MG63 (cell line): ENCODE results near the gene VPS13D. TPM values are rescaled to one million over a fixed set of nuclear protein-coding genes. Genes with fewer than 3 reads are reported as not detected.
"Not testable (repeated sequence)": the region's sequence is repeated elsewhere in the genome, so short reads cannot be mapped to it uniquely, and the experiment has no call there.

Experiments used
- DNase-seq: peaks from one replicate; pipeline ENCODE4 v3.0.0-alpha.2; 2020
- H3K27me3 ChIP-seq: fragments of 250-450 bp; sonication (Bioruptor Pico); 2 replicates; pipeline ENCODE4 v1.5.1; 2020; ENCODE audit warnings: mild to moderate bottlenecking, moderate library complexity
- H3K36me3 ChIP-seq: fragments of 250-450 bp; sonication (Bioruptor Pico); 2 replicates; pipeline ENCODE4 v1.5.1; 2020; ENCODE audit warnings: mild to moderate bottlenecking, moderate library complexity
- H3K4me3 ChIP-seq: fragments of 250-450 bp; sonication (Bioruptor Pico); 2 replicates; pipeline ENCODE4 v1.5.1; 2020; ENCODE audit warnings: mild to moderate bottlenecking, moderate library complexity
- H3K9me3 ChIP-seq: fragments of 250-450 bp; sonication (Bioruptor Pico); 2 replicates; pipeline ENCODE4 v1.5.1; 2020; ENCODE audit warnings: mild to moderate bottlenecking, moderate library complexity
- total RNA-seq: library from RNA; depleted of rRNA; stranded (reverse); fragments of >200 nt; shearing (Covaris generic); gene quantifications from 2 replicates; pipeline ENCODE4 v1.2.3, GENCODE V29; 2014; ENCODE audit warnings: low replicate concordance

Gene VPS13D
- total RNA-seq, 1 experiment from 2014 or later, result 12.1 TPM

- peaks cover 21% of the 10 kb centered on the region for H3K36me3 ChIP-seq
- DNase-seq, result no peak
- H3K4me3 ChIP-seq, result no peak overlapping the region
- H3K9me3 ChIP-seq, result no peaks in the 10 kb centered on the region
- no peaks in the 10 kb centered on the region for H3K27me3 ChIP-seq
Measured at GRCh38 chr1:12462586-12462985, 232.8 kb downstream of the VPS13D start.

- H3K36me3 ChIP-seq, result peaks cover 23% of the 10 kb centered on the region
- no peaks in the 10 kb centered on the region for H3K27me3 ChIP-seq
- no peak overlapping the region for H3K4me3 ChIP-seq
- no peaks in the 10 kb centered on the region for H3K9me3 ChIP-seq
- peak; percentile 82 for DNase-seq
Measured at GRCh38 chr1:12464045-12464461, 234.2 kb downstream of the VPS13D start.

- DNase-seq, result peak; percentile 88
- Histone ChIP-seq H3K27me3 (no peaks in the 10 kb centered on the region), H3K9me3 (no peaks in the 10 kb centered on the region), H3K4me3 (no peak overlapping the region), H3K36me3 (peaks cover 27% of the 10 kb centered on the region)
Measured at GRCh38 chr1:12464598-12465056, 234.8 kb downstream of the VPS13D start.

GRCh38 chr1:12465126-12465525 is 235.3 kb downstream of the VPS13D start:
- H3K9me3 ChIP-seq, result no peaks in the 10 kb centered on the region
- DNase-seq, result no peak
- no peak overlapping the region for H3K4me3 ChIP-seq
- H3K36me3 ChIP-seq, result peaks cover 27% of the 10 kb centered on the region
- no peaks in the 10 kb centered on the region for H3K27me3 ChIP-seq

- peaks cover 27% of the 10 kb centered on the region for H3K36me3 ChIP-seq
- no peak for DNase-seq
- no peaks in the 10 kb centered on the region for H3K27me3 ChIP-seq
- no peaks in the 10 kb centered on the region for H3K9me3 ChIP-seq
- no peak overlapping the region for H3K4me3 ChIP-seq
Measured at GRCh38 chr1:12466816-12467215, 237.0 kb downstream of the VPS13D start.

GRCh38 chr1:12467570-12468286 is 237.9 kb downstream of the VPS13D start:
- no peaks in the 10 kb centered on the region for H3K27me3 ChIP-seq
- peaks cover 28% of the 10 kb centered on the region for H3K36me3 ChIP-seq
- DNase-seq, result no peak
- no peak overlapping the region for H3K4me3 ChIP-seq
- no peaks in the 10 kb centered on the region for H3K9me3 ChIP-seq

GRCh38 chr1:12468323-12468722 is 238.5 kb downstream of the VPS13D start:
- Histone ChIP-seq H3K36me3 (peaks cover 34% of the 10 kb centered on the region), H3K4me3 (no peak overlapping the region), H3K9me3 (no peaks in the 10 kb centered on the region; the same call in 1 of the 2 replicates), H3K27me3 (no peaks in the 10 kb centered on the region)
- no peak for DNase-seq

GRCh38 chr1:12469493-12469892 is 239.7 kb downstream of the VPS13D start:
- Histone ChIP-seq H3K27me3 (no peaks in the 10 kb centered on the region), H3K36me3 (peaks cover 44% of the 10 kb centered on the region), H3K9me3 (peaks cover 5% of the 10 kb centered on the region; the same call in 1 of the 2 replicates), H3K4me3 (no peak overlapping the region)
- DNase-seq, result no peak

GRCh38 chr1:12469990-12470389 is 240.2 kb downstream of the VPS13D start:
- H3K27me3 ChIP-seq, result no peaks in the 10 kb centered on the region
- peaks cover 7% of the 10 kb centered on the region for H3K9me3 ChIP-seq
- H3K36me3 ChIP-seq, result peaks cover 46% of the 10 kb centered on the region
- H3K4me3 ChIP-seq, result no peak overlapping the region
- DNase-seq, result no peak

GRCh38 chr1:12470916-12471315 is 241.1 kb downstream of the VPS13D start:
- not testable (repeated sequence) for H3K9me3 ChIP-seq, H3K27me3 ChIP-seq, DNase-seq, H3K4me3 ChIP-seq
- peaks cover 43% of the 10 kb centered on the region for H3K36me3 ChIP-seq

GRCh38 chr1:12472156-12472797 is 242.4 kb downstream of the VPS13D start:
- H3K4me3 ChIP-seq, result no peak overlapping the region
- H3K36me3 ChIP-seq, result peaks cover 37% of the 10 kb centered on the region
- no peaks in the 10 kb centered on the region for H3K27me3 ChIP-seq
- DNase-seq, result no peak
- peaks cover 7% of the 10 kb centered on the region for H3K9me3 ChIP-seq

GRCh38 chr1:12472798-12473551 is 243.1 kb downstream of the VPS13D start:
- Histone ChIP-seq H3K36me3 (peaks cover 43% of the 10 kb centered on the region), H3K27me3 (no peaks in the 10 kb centered on the region), H3K4me3 (no peak overlapping the region), H3K9me3 (peaks cover 7% of the 10 kb centered on the region)
- DNase-seq, result no peak

GRCh38 chr1:12473596-12474362 is 243.9 kb downstream of the VPS13D start:
- peaks cover 7% of the 10 kb centered on the region for H3K9me3 ChIP-seq
- DNase-seq, result no peak
- no peak overlapping the region for H3K4me3 ChIP-seq

GRCh38 chr1:12475101-12475500 is 245.3 kb downstream of the VPS13D start:
- H3K4me3 ChIP-seq, result no peak overlapping the region
- no peak for DNase-seq

More at GRCh38 chr1:12473596-12474362, 243.9 kb downstream of the VPS13D start:
- Histone ChIP-seq H3K36me3 (peaks cover 41% of the 10 kb centered on the region), H3K27me3 (no peaks in the 10 kb centered on the region)

GRCh38 chr1:12475530-12475934 is 245.7 kb downstream of the VPS13D start:
- no peaks in the 10 kb centered on the region for H3K27me3 ChIP-seq
- H3K36me3 ChIP-seq, result peaks cover 51% of the 10 kb centered on the region
- H3K9me3 ChIP-seq, result peaks cover 7% of the 10 kb centered on the region
- DNase-seq, result peak; percentile 43
- H3K4me3 ChIP-seq, result no peak overlapping the region

More at GRCh38 chr1:12475101-12475500, 245.3 kb downstream of the VPS13D start:
- no peaks in the 10 kb centered on the region for H3K27me3 ChIP-seq
- peaks cover 50% of the 10 kb centered on the region for H3K36me3 ChIP-seq
- H3K9me3 ChIP-seq, result peaks cover 7% of the 10 kb centered on the region

- peaks cover 51% of the 10 kb centered on the region for H3K36me3 ChIP-seq
- DNase-seq, result no peak
- no peaks in the 10 kb centered on the region for H3K27me3 ChIP-seq
- H3K4me3 ChIP-seq, result no peak overlapping the region
- H3K9me3 ChIP-seq, result peaks cover 7% of the 10 kb centered on the region
Measured at GRCh38 chr1:12475947-12476346, 246.1 kb downstream of the VPS13D start.
